ENCODE measurements around the gene SLC16A6. TPM values are rescaled to one million over a fixed set of nuclear protein-coding genes. Genes with fewer than 3 reads are reported as not detected.

SLC16A6 gene
- total RNA-seq, 1 experiment from 2014 or later = 1.4 TPM

Other genes with a start within 250 kb of the SLC16A6 start
- gene AMZ2, start 43.1 kb downstream of the SLC16A6 start, total RNA-seq (2014; rRNA removed) = 81.1 and 88.5 TPM in 2 replicates
- gene ARSG, start 368 bp upstream of the SLC16A6 start, total RNA-seq (2014; rRNA removed) = 1.3 and 2.1 TPM in 2 replicates
- gene WIPI1, start 166.4 kb upstream of the SLC16A6 start, total RNA-seq (2014; rRNA removed) = 19.6 and 20.2 TPM in 2 replicates
- gene PRKAR1A, start 221.3 kb upstream of the SLC16A6 start, total RNA-seq (2014; rRNA removed) = 208 and 214 TPM in 2 replicates

All from PC-3 (cell line).